ENCODE data around the gene RGMB. TPM values are rescaled to one million over a fixed set of nuclear protein-coding genes. Genes with fewer than 3 reads are reported as not detected.
A peak's percentile ranks its signal among the peaks of the same experiment; 100 is the strongest.

Gene RGMB
- total RNA-seq, 3 donors from 2014 or later (not counting 1 experiment from before 2014, with no cell fraction given), result 0.35 to 1.5 (median 0.86) TPM

- peak overlapping the region; percentile 94 for H3K4me3 Mint-ChIP-seq
- Histone ChIP-seq H3K4me3 (ENCODE audit: low read length) (no peak overlapping the region), H3K4me1 (ENCODE audit: control insufficient read depth, insufficient read depth, low read length) (peaks cover 24% of the 10 kb centered on the region), H3K9me3 (ENCODE audit: control insufficient read depth, insufficient read depth, low read length) (no peaks in the 10 kb centered on the region), H3K27me3 (ENCODE audit: control insufficient read depth, insufficient read depth, low read length) (peaks cover 42% of the 10 kb centered on the region), H3K27ac (ENCODE audit: low read length) (no peak overlapping the region), H3K36me3 (ENCODE audit: control insufficient read depth, insufficient read depth, low read length) (no peaks in the 10 kb centered on the region)
- no peaks in the 10 kb centered on the region for H3K9me3 Mint-ChIP-seq
- ATAC-seq (no peak), DNase-seq (no peak)
- TF ChIP-seq CTCF (IDR thresholded peaks at IDR 0.05), result no peak
- no peak overlapping the region for H3K27ac Mint-ChIP-seq
- 92% methylated on average over 6 of the region's 7 CpGs for WGBS (ENCODE audit: insufficient coverage)
- peaks cover 31 to 36% of the 10 kb centered on the region in 2 donors for H3K4me1 Mint-ChIP-seq
- peaks cover 35 to 72% of the 10 kb centered on the region in 2 donors for H3K27me3 Mint-ChIP-seq (ENCODE audit: low read depth in 2 of 2)
- H3K36me3 Mint-ChIP-seq, result no peaks in the 10 kb centered on the region
- intact Hi-C loops (cut with micrococcal nuclease), result loop anchor here (10.0 kb wide), 1 partner anchor 149 kb away; the partner anchor contains the start of gene CHD1
These were observed 2.7 kb downstream of the RGMB start for GRCh38 chr5:98776066-98776705.

- no peak for DNase-seq
- Mint-ChIP-seq H3K27ac (no peak overlapping the region), H3K4me1 (peaks cover 20 to 24% of the 10 kb centered on the region in 2 donors), H3K9me3 (no peaks in the 10 kb centered on the region), H3K27me3 (ENCODE audit: low read depth in 2 of 2) (peaks cover 33 to 61% of the 10 kb centered on the region in 2 donors), H3K4me3 (no peak overlapping the region), H3K36me3 (no peaks in the 10 kb centered on the region)
- H3K4me1 ChIP-seq (ENCODE audit: control insufficient read depth, insufficient read depth, low read length), result peaks cover 19% of the 10 kb centered on the region
- intact Hi-C loops (cut with micrococcal nuclease), result loop anchor here (10.0 kb wide), 1 partner anchor 148 kb away; the partner anchor contains the start of gene CHD1
- ATAC-seq, result no peak
- no peak overlapping the region for H3K27ac ChIP-seq (ENCODE audit: low read length)
- no peak overlapping the region for H3K4me3 ChIP-seq (ENCODE audit: low read length)
- H3K27me3 ChIP-seq (ENCODE audit: control insufficient read depth, insufficient read depth, low read length), result peaks cover 38% of the 10 kb centered on the region
- no peaks in the 10 kb centered on the region for H3K36me3 ChIP-seq (ENCODE audit: control insufficient read depth, insufficient read depth, low read length)
- WGBS (ENCODE audit: insufficient coverage), result 93% methylated on average over 4 of the region's 4 CpGs
- no peak for TF ChIP-seq CTCF (IDR thresholded peaks at IDR 0.05)
- H3K9me3 ChIP-seq (ENCODE audit: control insufficient read depth, insufficient read depth, low read length), result no peaks in the 10 kb centered on the region
These were observed 3.8 kb downstream of the RGMB start for GRCh38 chr5:98777295-98777694.

- DNase-seq, result no peak
- H3K4me3 Mint-ChIP-seq, result no peak overlapping the region
- Histone ChIP-seq H3K27me3 (ENCODE audit: control insufficient read depth, insufficient read depth, low read length) (peaks cover 28% of the 10 kb centered on the region), H3K4me1 (ENCODE audit: control insufficient read depth, insufficient read depth, low read length) (peaks cover 7% of the 10 kb centered on the region), H3K36me3 (ENCODE audit: control insufficient read depth, insufficient read depth, low read length) (no peaks in the 10 kb centered on the region), H3K9me3 (ENCODE audit: control insufficient read depth, insufficient read depth, low read length) (no peaks in the 10 kb centered on the region), H3K27ac (ENCODE audit: low read length) (no peak overlapping the region), H3K4me3 (ENCODE audit: low read length) (no peak overlapping the region)
- ATAC-seq, result no peak
- H3K36me3 Mint-ChIP-seq, result no peaks in the 10 kb centered on the region
- peaks cover 27 to 52% of the 10 kb centered on the region in 2 donors for H3K27me3 Mint-ChIP-seq (ENCODE audit: low read depth in 2 of 2)
- no peaks in the 10 kb centered on the region for H3K9me3 Mint-ChIP-seq
- TF ChIP-seq CTCF (IDR thresholded peaks at IDR 0.05), result no peak
- 92% methylated on average over 11 of the region's 11 CpGs for WGBS (ENCODE audit: insufficient coverage)
- H3K27ac Mint-ChIP-seq, result no peak overlapping the region
- intact Hi-C loops (cut with micrococcal nuclease), result loop anchor here (10.0 kb wide), 1 partner anchor 145 kb away; the partner anchor contains the start of gene CHD1
- H3K4me1 Mint-ChIP-seq, result peaks cover 9% of the 10 kb centered on the region in 2 donors
These were observed 5.9 kb downstream of the RGMB start for GRCh38 chr5:98779264-98779877.
